Stimulated activated CD8-positive, alpha-beta memory T cell treated with anti-CD3 and anti-CD28 coated beads, Interleukin-2, amount 100 ng/mL, for 48 hours (primary cell): ENCODE results near the gene CTPS2.

Experiments
- DNase-seq, 2 donors: peaks; one replicate each; pipeline ENCODE4 v3.0.0-alpha.2; 2020; ENCODE audit warnings: low read depth in 2 of 2

The CTPS2 gene

DNA sequence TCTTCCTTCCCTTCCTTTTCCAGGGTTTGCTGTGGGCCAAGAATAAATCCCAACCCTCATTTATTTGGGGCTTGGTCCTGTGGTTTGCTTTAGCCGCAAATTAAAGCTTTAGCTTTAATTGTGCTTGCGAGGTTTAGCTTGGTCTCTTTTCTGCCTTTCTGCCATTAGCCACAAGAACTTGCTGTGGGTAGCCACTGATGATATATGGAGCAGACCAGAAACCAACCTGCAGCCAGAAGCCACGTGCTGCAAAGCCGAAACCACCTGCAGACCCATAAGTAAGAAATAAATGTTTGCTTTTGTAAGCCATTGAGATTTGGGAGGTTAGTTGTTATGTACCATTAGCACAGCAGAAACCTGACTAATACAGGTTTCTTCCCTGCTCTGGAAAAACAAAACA, 152.3 kb downstream of the CTPS2 start:
- no peak for DNase-seq

DNA sequence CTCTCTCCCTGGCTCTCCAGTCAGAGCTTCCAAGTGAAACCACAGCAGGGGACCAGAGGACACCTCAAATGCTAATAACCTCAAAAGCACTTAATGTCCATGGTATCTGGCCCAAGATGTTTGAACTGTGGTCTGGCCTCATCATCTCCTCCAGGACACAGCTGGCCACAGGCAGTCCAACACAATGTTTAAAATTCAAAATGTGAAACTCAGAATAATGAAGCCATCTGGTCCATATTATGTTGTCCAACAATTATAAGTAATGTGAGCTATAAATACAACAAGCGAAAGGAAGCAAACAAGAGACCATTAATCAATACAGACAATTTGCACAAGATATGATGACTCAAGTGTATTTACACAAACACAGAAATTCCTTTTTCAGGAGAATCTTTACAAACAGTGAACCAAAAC, 153.3 kb downstream of the CTPS2 start:
- DNase-seq: no peak

DNA sequence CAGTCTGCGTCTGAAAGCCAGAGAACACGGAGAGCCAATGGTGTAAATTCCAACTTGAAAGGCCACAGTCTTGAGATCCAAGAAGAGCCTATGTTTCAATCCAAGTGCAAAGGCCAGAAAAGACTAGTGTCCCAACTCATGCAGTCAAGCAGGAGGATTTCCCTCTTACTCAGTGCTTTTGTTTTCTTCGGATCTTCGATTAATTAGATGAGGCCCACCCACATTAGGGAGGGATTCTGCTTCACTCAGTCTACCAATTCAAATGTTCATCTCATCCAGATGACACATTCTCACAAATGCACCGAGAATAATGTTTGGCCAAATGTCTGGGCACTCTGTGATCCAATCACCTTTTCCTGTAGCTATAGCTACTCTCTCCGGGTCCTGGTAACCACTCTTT, 154.0 kb downstream of the CTPS2 start:
- DNase-seq: no peak

DNA sequence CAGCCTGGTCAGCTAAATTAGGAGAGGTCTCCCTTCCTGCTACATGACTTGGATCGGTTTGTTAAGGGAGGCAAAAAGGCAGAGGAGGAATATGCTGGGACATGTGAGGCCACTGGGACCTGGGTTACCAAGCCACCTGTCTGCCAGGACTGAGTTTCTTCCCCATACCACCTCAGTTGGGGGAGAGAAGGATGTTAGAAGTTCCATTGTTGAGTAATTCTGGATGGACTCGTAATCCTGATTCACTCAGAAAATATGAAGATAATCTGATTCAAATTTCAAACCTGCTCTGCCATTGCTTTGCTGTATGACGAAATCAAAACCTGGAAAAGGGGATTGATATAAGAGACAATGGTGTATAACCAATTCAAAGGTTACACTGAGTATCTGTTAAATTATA, 159.9 kb downstream of the CTPS2 start:
- no peak for DNase-seq

DNA sequence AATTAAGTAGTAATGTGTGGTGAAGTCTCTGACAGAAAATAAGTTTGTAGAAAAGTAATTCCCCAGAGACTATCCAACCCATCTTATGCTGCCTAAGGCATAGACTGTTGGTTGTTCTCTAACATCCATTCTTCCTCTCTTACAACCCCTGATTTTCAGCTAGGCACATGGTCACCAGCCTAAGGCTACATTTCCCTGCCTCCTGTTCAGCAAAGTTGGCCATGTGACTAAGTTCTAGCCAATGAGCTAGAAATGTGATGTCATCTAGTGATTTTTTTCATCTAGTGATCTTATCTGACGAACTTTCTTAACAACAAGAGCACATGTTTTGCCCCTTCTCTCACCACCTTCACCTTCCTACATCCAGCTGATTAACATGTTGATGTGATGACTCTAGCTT, 164.8 kb downstream of the CTPS2 start:
- no peak for DNase-seq

DNA sequence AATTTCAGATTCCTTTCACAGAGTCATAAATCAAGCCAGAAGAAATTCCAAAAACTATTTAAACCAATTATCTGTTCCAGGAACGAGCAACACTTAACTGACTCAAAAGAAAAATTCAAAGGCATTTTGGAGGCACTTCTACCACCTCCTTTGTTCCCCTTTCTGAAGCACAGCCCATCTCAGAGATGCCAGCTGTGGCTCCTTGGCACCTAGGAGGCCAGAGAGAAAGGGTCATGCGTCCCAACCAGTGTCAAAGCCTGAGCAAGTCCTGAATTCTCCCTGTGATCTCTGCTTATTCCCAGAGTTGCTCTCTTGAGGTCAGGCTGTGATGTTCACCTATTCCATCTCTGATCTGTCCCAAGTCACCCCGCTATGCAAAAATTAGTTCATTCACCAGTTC, 167.5 kb downstream of the CTPS2 start:
- DNase-seq: no peak
